CD4-positive, alpha-beta T cell treated with Interleukin-15 for 4 hours (primary cell): ENCODE data around the gene TAOK3.
A peak's percentile ranks its signal among the peaks of the same experiment; 100 is the strongest.
"Not testable (repeated sequence)": the region's sequence is repeated elsewhere in the genome, so short reads cannot be mapped to it uniquely, and the experiment has no call there.

Source experiments
- DNase-seq: peaks from one replicate; pipeline ENCODE4 v3.0.0-alpha.2; 2020; ENCODE audit warnings: low spot score

Gene TAOK3

DNA sequence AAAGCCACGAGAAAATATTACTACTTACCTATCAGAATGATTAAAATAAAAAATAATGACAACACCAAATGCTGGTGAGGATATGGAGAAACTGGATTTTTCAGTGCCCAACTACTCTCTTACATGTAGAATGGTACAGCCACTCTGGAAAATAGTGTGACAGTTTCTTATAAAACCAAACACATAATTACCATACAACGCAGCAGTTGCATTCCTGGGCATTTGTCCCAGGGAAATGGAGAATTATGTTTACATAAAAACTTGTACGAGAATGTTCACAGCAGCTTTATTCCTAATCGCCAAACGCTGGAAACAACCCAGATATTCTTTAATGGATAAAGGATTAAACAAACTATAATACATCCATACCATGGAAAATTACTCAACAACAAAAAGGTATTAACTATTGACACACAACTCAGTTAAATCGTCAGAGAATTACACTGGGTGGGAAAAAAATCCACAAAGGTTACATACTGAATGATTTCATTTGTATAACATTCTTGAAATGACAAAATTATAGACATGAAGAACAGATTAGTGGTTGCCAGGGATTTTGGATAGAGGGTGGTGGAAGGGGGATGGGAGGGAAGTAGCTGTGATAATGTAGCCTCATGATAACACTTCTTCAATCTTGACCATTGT lies 35.4 kb downstream of the TAOK3 start:
- DNase-seq, result no peak

DNA sequence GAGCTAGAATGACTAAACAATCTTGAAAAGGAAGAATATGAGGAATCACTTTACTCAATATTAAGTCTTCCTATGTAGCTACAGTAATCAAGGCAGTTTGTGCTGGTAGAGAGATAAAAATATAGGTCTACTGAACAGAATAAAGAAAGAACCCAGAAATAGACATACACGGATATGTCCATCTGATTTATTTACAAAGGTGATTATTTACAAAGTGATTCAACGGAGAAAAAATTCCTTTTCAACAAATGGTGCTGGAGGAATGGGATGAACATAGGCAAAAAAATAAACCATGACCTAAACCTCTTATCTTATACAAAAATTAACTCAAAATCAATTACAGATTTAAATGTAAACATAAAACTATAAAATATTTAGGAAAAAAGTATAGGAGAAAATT lies 36.6 kb downstream of the TAOK3 start:
- DNase-seq, result no peak

DNA sequence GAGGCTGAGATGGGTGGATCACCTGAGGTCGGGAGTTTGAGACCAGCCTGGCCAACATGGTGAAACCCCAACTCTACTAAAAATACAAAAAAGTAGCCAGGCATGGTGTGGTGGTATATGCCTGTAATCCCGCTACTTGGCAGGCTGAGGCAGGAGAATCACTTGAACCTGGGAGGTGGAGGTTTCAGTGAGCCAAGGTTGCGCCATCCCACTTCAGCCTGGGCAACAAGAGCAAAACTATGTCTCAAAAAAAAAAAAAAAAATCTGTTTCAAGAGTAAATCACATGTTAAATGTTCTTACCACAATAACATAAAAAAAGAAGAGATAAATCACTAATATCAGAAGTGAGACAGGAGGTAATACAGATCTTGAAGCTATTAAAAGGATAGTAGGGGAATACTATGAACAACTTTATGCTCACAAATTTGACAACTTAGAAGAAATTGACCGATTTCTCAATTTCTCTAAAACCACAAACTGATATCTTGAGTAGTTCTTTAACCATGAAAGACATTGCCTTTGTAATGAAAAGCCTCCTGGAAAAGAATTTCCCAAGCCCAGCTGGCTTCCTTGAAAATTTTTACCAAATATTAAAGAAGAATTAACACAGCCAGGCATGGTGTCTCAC lies 37.7 kb downstream of the TAOK3 start:
- no peak for DNase-seq

DNA sequence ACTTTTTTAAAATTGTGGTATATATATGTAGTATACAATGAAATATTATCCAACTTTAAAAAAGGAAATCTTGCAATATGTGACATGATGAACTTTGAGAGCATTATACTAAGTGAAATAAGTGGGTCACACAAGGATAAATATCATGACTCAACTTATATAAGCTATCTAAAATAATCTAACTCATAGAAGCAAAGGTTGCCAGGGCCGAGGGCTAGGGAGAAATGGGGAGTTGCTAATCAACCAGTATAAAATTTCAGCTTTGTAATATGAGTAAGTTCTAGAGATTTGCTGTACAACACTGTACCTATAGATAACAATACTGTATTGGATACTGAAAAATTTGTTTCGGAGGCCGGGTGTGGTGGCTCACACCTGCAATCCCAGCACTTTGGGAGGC lies 38.5 kb downstream of the TAOK3 start:
- DNase-seq, result no peak

DNA sequence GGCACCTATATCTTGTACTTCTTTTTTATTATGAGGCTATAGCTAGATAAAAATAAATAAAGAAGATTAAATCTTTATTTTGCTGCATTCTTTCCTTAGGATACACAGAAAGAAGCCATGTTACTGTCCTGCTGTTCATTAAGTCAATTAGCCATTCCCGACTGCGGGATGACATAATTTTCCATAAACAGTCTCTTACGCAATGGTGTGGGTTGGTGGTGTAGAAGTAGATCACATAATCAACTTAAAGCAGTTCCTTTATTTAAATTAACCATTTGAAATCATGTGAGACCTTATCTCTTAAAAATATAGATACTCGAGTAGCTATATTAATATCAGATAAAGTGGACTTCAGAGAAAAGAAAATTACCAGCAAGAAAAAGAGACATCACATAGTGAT lies 40.2 kb downstream of the TAOK3 start:
- DNase-seq, result no peak

DNA sequence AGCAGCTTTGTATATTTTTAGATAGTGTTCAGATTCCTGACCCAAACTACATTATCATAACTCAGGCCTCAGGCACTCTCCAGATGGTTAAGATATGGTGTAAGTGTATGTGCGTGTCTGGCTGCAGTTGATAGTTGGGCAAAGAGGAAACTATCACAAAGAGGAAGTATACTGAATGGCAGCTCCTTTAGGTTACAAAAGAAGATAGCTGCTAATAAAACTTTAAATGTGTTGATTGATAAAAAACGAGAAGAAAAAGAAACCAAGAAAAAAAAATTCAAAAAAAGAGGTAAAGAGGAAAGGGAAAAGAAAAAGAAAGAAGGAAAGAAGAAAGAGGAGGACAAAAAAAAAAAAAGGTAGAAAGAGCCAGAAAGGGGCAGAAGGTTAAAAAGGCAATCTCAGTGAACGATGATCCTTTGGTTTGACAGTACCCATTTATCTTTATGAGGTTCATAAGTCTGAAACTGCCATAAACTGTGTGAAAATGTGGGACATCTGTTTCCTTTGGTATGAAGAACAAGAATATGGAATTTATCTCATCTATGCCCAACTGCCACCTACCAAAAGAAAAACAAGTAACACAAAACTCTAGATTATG lies 42.2 kb downstream of the TAOK3 start:
- DNase-seq, result no peak

DNA sequence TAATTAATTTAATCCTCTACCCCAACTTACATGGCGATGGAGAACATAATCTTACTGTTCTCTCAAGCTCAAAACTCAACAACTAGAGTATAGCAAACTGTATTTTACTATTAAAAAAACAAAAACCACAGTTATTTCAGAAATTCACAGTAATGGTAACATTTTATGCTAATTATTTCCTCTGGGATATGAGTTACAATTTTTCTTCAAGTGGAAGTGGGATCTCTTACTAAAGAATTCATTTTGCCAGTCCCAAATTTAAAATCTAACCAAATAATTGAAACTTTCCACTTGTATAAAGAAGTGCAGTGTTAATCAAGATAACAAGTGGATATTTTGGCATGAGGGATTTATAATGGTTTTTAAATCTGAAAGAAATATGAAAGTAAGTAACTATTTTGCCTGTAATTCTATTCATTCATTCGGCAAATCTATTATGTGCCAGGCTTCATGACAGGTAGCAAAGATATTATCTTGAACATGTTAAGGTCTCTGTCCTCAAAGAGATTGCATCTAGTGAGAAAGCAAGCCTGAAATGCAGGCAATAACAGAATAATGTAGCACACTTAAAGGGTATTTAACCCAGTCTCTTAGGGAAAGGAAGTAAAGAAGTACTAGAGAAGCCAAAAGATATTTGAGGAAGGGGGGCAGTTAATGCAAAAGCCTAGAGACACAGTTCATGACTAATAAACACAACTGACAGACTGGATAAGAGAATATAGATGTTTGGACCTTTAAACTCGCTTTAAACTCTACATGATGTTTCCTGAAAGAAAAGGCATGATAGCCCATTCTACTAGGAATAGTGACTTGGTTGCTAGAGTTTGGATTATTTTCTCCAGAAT lies 44.0 kb downstream of the TAOK3 start:
- no peak for DNase-seq

DNA sequence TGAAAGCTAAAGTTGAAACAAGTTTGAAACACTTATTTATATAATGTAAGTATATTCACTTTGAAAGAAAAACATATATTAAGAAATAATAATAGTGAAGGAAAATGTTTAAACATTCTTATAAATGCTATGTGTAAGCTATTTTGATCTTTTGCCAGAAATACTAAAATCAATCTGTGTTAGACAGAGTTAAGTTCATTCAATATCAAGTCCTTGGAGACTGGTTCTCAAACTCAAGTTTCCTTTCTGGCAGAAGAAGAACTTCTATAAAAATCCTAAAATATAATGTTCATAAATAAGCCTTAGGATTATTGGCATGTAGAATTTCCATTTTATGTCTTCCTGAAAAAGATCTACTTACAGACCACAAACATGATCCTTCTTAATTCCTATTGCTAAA lies 45.3 kb downstream of the TAOK3 start:
- DNase-seq, result no peak

DNA sequence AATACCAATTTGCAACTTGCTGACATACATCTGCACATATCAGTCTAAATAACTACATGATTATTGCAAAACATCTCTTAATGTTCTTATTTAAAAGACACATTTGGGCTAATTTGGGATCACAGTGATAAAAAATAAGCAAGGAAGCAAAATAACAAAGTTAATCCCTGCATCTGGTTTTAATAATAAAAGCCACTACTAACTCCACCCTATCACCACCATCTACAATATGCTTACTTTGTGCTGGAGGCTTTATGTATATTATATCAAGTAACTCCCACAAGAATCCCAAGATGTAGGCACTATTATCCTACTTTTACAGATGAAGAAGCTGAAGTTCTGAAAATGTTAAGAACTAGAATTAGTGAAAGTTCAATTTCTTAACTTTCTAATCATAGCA lies 45.7 kb downstream of the TAOK3 start:
- no peak for DNase-seq

DNA sequence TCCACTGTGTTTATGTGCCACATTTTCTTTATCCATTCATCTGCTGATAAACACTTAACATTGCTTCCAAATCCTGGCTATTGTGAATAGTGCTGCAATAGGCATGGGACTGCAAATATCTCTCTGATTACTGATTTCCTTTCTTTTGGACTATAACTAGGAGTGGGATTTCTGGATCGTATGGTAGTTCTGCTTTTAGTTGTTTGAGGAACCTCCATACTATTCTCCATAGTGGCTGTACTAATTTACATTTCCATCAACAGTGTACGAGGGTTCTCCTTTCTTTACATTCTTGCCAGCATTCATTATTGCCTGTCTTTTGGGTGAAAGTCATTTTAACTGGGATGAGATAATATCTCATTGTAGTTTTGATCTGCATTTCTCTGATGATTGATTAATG lies 47.6 kb downstream of the TAOK3 start:
- no peak for DNase-seq

DNA sequence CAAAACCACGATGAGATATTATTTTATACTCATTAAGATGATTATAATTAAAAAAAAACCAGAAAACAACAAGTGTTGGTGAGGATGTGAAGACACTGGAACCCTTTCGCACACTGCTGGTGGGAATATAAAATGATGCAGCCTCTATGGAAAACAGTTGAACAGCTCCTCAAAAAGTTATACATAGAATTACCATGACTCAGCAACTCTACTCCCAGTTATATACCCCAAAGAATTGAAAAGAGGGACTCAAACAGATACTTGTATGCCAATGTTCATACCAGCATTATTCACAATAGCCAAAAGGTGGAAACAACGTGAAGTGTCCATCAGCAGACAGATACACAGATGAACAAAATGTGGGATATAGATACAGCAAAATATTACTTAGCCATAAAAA lies 53.1 kb downstream of the TAOK3 start:
- DNase-seq, result no peak

DNA sequence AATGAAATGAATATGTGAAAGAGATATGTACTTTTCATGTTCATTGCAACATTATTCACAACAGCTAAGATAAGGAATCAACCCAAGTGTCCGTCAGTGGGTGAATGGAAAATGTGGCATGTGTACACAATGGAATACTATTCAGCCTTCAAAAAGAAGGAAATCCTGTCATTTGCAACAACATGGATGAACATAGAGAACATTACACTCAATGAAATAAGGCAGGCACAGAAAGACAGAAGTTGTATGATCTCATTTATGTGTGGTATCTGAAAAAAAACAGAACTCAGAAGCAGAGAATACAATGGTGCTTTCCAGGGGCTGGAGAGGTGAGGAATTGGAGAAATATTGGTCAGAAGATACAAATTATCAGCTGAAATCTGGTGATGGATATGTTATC lies 54.0 kb downstream of the TAOK3 start:
- no peak for DNase-seq

DNA sequence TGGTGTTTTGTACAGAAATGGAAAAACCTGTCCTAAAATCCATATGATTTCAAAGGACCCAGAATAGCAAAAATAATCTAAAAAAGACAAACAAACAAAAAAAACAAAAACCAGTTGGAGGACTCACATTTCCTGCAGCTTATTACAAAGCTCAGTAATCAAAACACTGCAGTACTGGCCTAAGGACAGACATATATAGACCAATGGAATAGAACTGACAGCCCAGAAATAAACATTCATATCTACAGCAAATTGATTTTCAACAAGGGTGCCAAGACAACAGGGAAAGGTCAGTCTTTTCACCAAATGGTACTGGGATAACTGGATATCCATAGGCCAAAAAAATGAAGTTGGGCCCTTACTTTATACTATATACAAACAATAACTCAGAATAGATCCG lies 55.0 kb downstream of the TAOK3 start:
- DNase-seq, result no peak

DNA sequence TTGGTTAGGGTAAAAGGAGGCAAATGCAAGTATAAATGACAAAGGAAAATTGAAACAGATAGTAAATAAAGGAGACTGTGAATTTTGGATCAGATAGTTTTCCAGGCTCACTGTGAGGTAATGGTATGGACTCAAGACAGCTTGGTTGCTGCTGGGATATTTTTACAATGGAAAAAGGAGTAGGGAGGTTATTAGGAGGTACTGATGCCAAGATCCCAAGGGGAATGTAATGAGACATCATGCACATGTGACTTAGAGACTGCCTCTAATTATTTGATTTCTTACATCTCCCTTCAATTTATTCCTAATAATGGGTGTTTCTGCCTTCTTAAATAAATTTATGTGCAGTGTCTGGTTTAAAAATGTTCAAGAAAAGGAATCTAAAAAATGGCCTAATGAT lies 56.9 kb downstream of the TAOK3 start:
- no peak for DNase-seq

DNA sequence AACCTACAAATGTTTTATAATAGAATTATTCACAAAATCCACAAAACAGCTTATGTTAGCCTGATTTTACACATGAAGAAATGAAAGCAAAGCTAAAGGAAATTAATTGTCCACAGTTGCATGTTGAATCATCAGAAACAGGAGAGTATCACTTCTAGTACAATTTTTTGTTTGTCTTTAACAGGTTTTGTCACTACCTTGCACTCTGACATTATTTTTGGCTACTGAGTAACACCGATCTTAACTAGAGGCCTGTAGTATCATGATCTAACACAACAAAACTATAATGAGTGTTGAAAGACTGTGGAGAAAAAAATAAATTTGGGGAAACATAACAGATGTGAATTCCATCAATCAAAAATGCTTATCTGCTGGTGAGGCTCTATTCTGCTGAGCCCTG lies 60.1 kb downstream of the TAOK3 start:
- DNase-seq, result no peak

DNA sequence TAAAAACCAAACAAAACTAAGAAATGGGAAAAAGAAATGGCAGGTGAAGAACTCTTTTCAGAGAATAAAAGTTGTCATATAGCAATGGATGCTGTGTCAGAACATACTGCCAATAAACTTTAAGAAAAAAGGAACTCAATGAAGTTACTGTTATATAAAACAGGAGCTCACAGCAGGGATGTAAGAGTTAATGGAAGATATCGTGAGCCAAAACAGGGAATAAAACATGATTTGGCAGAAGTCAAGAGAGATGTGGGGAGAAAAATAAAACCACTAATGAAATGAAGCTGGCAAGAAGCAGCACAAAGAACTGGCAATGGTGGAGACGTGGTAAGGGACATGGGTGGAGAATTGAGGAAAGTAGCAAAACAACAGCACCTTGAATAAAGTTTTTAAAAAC lies 61.0 kb downstream of the TAOK3 start:
- no peak for DNase-seq

DNA sequence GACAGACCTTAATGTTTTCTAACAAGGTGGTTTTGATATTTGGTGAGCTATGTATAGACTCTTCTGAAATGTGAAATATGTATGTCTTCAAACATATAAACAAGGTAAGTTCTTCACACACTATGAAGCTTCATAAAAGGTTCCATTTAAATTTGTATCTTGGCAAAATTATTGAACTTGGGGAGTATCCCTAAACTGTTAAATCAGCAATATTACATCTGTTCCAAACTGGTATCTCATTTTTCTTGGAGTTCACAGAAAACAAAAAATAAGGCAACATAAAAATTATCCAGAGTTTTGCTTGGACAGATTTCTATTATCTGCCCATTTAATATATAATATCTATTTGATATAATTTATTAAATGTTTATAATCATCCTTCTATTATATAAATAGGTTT lies 62.4 kb downstream of the TAOK3 start:
- no peak for DNase-seq

DNA sequence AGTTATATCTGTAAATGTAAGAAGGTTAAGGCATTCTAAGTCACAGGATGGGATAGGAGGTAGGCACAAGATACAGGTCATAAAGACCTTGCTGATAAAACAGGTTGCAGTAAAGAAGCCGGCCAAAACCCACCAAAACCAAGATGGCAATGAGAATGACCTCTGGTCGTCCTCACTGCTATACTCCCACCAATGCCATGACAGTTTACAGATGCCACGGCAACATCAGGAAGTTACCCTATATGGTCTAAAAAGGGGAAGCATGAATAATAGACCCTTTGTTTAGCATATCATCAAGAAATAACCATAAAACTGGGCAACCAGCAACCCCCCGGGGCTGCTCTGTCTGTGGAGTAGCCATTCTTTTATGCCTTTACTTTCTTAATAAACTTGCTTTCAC lies 64.7 kb downstream of the TAOK3 start:
- not testable (repeated sequence) for DNase-seq

DNA sequence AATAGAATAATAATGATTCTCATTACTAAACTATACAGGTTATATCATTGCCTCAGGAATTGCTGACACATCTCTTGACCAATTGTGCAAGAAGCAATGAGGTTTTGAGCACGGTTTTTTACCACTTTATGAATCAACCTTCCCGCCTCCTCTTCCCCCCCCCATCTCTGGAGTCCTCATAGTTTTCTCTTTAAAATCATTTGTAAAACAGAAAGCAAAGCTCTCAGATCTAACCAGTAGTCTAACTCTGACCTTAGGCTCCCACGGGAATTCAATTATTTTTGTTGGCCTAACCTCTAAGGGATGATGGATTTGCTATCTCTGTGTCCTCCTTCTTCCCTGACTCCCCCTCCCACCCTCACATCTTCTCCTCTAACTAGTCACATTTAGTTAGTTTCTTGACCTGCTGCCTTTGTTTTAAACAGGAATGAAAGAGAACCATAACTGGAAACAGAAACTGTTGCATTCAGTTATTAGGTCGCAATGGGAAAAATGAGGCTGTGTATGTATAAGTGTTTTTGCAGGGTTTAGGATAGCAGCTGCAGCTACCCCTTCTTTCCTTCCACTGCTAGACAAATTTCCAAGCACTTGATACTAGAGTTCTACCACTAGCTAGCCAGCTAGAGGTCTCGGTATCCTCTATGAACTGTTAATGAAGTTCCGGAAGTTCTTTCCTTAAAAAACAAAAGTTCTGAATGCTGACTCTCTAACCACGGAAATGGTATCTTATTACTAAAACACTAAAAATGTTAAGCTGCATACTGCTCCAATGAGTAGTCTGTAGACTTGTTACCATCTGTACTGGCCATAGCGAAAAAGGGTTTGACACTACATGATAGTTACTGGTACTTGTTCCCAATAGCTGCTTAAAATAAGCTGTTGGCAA lies 65.4 kb downstream of the TAOK3 start:
- DNase-seq, result peak; percentile 29

DNA sequence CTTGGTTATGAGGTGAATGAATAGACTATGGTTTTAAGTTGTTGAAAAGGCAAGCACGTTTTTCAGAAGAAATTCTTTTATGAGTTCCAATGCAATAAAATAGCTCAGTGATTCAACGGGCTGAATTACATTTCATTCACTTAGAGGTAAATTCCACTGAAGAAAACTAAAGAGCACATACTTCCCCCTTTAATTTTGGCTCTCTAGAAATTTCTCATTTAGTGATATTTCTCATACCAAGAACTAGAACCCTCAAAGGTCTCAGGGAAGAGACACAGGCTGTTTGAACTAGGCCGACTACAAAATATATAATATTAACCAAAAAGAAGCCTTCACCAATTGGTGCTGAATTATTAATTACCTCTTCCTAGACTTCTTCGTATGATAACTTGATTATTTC lies 68.6 kb downstream of the TAOK3 start:
- DNase-seq, result no peak

DNA sequence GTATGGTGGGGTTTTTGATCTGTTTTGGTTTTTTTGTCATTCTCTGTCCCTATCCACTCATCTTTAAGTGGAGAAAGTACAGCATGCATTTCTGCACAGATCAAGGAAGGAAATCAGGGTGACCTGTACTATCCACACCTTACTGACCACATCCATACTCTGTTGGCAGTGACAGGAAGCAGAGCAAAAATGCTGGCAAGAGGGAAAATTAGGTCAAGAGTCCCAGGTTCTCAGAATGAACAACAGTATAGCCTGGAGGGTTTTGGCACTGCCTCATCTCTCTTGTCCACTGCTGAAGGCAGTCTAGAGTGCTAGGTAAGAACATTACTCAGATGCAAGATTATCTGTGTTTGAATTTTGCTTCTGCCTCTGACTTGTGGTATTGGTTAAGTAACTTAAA lies 70.7 kb downstream of the TAOK3 start:
- DNase-seq, result no peak
